SH-SY5Y (cell line): ENCODE results near the gene STX4.

ENCODE experiments used
- GATA2 ChIP-seq: IDR thresholded peaks from 2 replicates; pipeline ENCODE4 v1.6.1; 2011; ENCODE audit warnings: mild to moderate bottlenecking, low read depth, low read length
- GATA3 ChIP-seq: IDR thresholded peaks from 2 replicates; pipeline ENCODE4 v1.6.1; 2011; ENCODE audit warnings: low read depth, mild to moderate bottlenecking, low read length, moderate library complexity

GRCh38 chr16:31006086-31006385, 27.3 kb upstream of the STX4 start:
- no peak for TF ChIP-seq GATA2
- no peak for TF ChIP-seq GATA3
